NCI-H82 treated with DMSO at 0.1 percent for 48 hours (cell line): ENCODE results near the gene MOSMO.
A peak's percentile ranks its signal among the peaks of the same experiment; 100 is the strongest.
"Not testable (repeated sequence)": the region's sequence is repeated elsewhere in the genome, so short reads cannot be mapped to it uniquely, and the experiment has no call there.

Experiments
- DNase-seq: peaks from one replicate; lab custom pipeline; 2025; ENCODE audit not compliant: unreplicated experiment; lab: John Stamatoyannopoulos, UW

Gene MOSMO

DNA sequence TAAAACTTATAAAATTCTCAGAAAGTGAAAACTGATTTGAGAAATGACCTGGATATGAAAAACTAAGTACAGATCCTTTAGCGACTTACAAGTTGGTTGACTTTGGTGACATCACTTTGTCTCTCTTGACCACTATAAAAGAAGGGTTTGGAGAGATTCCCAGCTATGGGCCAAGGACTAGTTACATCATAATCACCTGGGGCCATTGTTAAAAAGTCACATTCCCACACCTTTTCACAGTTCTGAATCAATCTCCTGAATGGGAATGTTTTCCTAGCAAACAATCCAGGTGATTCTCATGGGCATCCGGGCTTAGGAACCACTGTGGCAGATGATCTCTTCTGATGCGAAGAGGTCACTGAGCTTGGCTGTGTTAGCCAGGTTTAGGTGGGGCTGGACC is 83.8 kb downstream of the MOSMO start:
- no peak for DNase-seq

DNA sequence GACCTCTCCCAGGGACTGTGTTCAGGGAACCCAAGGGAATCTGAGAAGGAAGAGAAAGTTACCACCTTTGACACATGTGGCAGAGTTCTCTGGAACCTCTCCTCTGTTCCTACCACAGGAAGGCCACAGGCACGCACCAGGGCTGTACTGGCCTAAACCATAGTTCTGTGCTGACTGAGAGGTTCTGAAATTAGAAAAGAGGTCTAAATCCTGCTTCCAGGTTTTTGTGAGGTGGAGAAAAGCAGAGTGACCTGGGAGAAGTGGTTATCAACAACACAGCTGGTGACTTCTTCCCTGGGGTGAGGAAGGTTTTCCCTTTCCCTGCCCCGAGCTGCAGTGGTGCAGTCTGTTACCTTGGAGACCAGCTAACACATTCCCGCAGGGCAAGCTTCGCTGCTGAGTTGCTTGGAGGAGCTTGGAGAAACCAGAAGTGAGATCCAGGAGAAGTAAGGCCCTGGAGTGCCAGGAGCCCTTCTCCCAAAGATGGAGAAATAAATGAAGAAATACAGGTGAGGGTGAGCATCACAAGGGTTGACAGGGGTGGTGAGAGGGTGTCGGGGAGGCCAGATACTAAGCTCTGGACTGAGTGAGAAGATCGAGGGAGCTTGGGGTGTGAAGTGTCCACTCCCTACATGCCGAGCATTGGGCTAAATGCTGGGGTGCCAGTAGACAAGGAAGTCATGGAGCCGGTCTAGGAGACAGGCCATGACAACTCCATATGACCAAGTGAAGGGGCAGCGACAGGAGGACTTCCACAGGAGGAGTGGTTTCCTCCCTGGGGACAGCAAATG is 84.4 kb downstream of the MOSMO start, which contains the start of gene VWA3A:
Gene VWA3A, plus strand, starts transcription at position 399 of the 791 bp plus-strand sequence. Its CDS starts 97 bp downstream, at position 496.
- DNase-seq = no peak

DNA sequence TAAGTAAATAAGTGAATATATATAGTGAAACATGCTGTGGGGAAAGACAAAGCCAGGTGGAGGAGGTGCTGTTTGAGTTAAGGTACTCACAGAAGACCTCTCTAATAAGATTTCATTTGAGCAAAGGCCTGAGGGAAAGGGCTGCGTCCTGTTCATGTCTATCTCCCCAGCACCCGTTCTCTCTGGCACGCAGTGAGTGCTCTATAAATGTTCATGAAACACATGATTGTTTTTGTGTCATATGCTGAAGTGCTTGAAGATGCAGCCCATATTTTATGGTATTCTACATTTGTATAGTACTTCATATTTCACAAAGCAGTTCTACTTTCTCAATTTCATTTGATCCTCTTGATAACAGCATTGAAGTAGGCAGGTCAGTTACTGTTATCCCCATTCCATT is 85.4 kb downstream of the MOSMO start:
- DNase-seq = no peak

DNA sequence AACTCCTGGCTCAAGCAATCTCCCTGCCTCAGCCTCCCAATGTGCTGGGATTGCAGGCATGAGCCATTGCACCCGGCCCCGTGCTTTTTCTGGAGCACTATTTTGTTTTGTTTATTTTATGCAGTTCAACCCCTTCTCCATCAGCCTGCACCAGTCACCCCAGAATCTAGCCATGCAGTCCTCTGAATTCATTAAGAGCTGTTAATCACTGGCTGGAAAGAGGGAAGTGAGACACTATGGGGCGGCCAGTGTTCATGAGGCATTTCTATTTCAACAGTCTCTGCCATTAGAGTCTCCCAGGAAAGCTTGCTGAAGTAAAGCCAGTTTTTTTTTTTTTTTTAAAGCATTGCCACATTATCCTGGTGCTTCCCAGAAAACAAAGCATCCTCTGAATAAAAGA is 86.1 kb downstream of the MOSMO start:
- DNase-seq = no peak

DNA sequence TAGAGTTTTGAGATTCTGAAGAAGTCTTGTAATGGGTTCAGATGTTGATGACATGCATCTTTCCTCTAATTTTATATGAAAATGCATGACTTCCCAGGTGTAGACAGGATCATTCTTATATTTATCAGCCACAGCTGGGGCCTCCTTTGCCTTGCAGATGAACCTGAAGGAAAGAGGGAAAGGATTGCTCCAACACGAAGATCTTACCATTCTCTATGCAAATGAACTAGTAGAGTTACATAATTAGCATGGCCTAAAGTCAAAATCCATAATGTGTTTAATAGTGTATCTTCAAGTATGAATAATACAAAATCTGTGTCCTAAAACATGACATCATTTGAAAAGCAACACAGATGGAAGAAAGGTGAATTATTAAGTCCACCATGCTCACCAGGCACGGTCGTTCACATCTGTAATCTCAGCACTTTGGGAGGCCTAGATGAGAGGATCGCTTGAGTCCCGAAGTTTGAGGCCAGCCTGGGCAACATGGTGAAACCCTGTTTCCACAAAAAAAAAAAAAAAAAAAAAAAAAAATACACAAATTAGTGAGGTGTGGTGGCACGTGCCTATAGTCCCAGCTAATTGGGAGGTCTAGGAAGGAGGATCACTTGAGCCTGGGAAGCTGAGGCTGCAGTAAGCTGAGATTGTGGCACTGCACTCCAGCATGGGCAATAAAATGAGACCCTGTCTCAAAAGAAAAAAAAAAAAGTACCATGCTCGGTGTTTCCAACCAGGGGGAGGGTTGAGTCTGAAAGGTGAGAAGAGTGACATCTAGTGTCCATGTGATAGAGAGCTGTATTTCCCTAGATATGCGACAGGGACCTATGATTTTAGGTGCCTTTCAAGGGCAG is 90.7 kb downstream of the MOSMO start:
- peak; percentile 30 for DNase-seq

DNA sequence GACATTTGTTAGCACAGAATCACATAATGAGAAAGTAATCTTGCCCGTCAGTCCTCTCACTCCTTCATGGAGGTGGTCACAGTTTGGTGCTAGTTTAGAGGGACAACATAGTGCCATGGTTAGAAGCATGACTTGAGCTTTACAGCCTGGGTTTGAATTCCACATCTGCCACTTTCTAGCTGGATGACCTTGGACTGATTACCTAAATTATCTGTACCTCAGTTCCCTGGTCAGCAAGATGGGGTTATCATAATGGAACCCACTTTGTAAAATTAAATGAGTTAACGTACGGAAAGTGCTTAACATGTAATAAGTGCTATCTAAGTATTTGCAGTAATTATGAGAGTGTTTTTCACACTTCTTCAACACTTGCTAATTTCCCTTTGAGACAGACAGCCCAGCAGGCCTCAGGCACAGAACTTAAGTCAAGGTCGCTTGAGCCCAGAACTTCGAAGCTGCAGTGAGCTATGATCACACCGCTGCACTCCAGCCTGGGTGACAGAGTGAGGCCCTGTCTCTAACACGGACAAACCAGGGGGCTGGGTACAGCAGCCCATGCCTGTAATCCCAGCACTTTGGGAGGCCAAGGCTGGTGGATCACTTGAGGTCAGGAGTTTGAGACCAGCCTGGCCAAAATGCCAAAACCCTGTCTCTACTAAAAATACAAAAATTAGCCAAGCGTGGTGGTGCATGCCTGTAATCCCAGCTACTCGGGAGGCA is 91.5 kb downstream of the MOSMO start:
- DNase-seq = no peak

DNA sequence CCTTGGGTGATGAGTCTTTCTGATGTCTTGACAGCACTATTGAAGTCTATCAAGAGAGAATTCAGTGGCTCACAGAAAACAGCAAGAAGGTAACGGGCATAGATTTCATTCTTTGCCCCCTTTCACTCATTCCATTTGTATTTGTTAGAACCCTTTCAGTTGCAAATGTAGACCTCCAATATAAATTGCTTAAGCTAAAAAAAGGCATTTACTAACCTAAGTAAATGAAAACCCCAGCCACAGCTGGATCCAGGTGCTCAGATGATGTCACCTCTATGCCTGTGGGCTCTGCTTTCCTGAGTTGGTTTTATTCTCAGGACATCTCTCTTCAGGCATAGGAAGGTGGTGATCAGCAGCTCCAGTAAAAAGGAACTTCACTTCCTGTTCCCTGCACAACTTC is 95.5 kb downstream of the MOSMO start:
- DNase-seq = no peak

DNA sequence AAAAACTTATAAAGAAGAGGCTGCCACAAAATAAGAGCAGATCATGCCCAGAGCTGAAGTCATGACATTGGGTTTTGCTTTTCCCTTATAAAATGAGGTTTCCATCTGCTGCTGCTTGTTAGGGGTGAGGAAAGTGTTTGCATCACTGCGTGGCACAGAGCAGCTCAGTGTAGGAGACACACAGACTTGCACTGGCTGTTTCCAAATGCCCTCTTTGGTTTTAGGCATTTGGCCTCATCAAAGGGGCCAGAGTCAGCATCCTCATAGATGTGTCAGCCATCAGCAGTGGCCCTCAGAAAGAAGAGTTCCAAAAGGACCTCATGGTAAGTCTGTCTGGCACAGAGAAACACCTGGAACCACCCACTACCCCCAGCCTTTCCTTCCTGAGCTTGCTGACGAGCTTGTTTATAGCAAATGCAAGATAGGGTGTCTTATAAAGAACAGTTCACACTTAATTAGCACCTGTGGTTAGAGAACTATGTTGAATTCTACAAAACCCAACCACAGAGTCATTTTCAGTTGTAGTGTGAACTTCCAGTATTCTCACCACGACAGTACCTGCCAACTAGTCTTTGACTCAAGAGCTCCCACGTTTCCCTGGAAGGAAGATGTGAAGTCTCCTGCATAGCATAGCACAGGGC is 101.5 kb downstream of the MOSMO start:
- no peak for DNase-seq

DNA sequence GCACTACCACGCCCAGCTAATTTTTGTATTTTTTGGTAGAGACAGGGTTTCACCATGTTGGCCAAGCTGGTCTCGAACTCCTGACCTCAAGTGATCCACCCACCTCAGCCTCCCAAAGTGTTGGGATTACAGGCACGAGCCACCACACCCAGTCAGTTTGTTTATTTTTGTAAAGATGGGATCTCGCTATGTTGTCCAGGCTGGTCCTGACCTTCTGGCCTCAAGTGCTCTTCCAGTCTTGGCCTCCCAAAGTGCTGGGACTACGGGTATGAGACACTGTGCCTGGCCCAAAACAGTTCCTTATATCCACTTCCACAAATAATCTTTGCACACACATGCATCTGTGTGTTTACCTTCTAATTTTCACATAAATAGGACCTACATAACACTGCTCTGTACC is 103.7 kb downstream of the MOSMO start:
- not testable (repeated sequence) for DNase-seq

DNA sequence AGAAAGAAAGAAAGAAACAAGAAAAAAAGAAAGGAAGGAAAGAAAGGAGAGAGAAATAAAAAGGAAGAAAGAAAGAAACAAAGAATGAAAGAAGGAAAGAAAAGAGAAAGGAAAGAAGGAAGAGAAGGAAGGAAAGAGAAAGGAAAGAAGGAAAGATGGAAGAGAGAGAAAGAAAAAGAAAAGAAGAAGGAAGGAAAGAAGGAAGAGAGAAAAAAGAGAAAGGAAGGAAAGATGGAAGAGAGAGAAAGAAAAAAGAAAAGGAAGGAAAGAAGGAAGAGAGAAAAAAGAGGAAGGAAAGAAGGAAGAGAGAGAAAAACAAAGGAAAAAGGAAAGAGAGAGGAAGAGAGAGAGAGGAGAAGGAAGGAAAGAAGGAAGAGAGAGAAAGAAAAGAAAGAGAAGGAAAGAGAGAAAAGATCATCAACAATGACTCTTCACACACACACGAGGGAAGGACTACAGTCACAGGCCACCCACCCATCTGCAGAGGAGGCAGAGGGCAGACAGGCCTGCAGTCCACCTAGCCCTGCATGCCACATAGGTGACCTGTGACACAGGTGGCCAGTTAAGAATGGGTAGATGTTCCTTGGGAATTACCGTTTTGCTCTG is 108.3 kb downstream of the MOSMO start:
- DNase-seq = no peak

DNA sequence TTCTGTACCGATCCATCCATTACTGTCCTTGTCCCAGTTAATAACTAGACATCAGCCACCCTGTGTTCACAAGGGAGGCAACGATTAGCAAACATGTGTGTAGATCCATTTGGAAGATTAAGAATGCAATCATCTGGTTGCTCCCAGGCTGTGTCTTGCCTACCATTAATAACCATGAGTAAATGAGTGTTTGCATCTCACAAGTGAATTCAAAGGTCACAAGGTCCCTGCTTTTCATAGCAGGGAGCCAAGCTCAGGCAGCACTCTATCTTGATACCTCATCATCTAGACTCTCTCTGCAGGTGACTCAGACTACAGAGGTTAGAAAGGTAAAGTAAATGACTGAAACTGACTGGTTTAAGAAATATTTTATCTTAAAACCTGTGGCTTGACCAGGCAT is 109.7 kb downstream of the MOSMO start:
- no peak for DNase-seq

DNA sequence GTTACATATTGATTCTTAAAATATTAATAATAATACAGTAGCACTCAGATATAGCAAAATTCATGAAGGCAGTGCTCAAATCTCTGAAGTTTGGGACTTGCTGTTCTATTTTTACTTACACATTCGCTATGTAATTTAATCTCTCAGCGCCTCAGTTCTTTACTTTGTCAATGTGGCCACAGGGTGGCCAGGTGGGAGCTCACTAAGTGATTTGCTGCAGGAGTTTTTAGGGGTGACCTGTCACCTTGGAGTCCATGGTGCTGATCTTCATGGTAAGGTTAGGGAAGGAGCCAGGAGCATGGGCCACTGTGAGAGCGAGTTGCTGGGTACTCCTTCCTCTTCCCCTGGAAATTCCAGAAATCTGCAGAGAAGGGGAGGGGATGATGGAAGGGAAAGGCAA is 112.5 kb downstream of the MOSMO start:
- no peak for DNase-seq

DNA sequence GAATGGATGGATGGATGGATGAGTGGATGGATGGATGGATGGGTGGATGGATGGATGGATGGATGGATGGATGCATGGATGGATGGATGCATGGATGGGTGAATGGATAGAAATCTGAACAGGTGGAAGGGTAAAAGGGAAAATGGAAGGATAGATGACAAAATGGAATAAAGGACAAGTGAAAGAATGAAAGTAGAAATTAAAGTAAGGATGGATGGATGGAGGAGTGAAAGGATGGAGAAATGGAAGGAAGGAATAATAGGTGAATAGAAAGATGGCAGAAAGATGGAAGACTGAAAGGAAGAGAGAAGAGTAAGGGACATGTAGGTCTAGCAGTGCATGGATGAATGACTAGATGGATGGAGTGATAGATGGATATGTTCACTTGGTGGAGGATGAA is 114.3 kb downstream of the MOSMO start:
- DNase-seq = no peak

DNA sequence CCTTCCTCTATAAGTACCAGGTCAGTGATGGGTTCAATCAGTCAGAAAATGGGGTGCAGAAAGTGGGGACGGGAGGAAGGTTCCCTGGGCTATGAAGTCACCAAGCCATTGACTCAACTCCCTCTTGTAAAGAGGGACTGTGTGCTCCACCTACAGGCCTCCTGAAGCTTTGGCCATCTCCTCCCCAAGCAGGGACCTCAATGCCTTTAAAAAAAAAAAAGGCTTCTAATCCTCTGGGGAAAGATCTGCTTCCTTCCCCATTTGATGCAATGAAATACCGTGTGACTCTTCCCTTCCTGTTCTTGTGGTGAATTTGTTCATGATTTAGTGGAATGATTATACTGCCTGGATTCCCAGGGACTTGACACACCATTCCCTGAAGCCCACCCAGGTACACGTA is 115.2 kb downstream of the MOSMO start:
- no peak for DNase-seq

DNA sequence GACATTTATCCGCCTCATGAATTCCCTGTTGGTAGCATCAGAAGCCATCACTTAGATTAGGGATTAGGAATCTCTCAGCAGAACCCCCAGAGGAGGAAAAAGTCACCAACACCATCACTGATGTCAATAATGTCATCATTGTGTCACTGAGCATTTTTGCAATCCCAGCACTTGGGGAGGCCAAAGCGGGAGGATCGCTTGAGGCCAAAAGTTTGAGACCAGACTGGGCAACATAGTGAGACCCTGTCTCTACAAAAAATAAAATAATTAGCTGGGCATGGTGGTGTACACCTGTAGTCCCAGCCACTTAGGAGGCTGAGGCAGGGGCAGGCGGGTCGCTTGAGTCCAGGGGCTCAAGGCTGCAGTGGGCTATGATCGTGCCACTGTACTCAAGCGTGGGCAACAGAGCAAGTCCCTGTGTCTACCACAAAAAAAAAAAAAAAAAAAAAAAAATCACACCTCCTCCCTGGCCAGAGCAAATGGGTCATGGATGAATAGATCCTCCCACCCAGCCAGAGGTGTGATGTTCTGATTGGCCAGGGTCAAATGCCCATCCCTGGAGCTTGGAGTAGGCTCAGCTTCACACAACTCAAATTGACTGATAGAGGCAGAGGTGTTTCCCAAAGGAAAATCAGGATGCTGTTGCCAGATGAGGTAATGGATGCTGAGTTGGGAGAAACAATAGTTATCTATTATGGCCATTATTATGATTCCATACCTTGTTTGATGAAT is 116.0 kb downstream of the MOSMO start:
- DNase-seq = no peak

DNA sequence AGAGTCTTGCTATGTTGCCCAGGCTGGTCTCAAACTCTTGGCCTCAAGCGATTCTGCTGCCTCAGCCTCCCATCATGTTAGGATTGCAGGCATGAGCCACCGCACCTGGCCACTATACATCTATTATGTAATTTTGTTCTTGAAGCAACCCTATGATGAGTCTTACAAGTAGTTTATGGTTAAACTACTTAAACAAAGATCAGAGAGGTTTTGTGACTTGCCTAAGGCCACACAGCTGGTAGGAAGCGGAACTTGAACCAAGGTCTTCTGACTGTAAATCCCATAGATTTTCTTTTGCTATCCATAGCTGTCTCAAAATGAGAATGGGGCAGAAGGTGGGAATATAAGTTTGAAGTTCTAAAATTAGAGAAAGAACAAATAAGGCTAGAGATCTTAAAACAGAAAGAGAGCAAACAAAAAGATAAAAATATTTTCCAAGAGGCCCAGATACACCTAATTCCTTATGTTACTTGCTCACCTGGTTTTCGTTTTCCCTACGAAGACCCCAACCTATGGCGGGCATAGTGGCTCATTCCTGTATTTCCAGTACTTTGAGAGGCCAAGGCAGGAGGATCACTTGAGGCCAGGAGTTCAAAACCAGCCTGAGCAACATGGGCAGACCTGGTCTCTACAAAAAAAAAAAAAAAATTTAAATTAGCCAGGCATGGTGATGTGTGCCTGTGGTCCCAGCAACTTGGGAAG is 116.8 kb downstream of the MOSMO start:
- no peak for DNase-seq

DNA sequence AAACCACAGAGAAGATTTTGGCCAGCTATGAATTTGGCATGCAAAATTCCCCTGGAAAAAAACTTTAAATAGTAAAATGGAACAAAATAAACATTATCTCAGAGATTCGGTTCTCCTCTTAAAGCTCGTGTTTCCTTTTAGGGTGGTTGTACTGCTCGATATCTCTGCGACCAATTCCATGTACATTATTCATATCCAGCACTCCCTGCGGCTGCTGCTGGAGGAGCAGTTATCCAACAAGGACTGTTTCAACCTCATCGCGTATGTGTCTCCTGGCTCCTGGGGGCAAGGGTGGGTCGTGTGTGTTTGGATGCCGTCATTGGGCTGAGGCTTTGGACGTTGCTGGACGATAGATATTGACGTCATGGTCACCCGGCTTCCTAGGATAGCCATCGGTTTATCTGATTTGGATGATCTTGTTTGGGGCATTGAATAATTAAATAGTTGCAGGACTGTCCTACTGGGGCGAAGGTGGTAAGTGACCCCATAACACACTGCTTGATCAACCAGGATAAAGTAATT is 118.2 kb downstream of the MOSMO start:
- DNase-seq = no peak

DNA sequence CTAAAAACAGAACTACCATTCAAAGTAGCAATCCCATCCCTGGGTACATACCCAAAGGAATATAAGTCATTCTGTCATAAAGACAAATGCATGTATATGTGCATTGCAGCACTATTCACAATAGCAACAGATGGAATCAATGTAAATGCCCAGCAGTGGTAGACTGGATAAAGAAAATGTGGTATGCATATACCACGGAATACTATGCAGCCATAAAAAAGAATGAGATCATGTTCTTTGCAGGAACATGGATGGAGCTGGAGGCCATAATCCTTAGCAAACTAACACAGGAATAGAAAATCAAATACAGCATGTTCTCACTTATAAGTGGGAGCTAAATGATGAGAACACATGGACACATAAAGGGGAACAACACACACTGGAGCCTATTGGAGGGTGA is 120.6 kb downstream of the MOSMO start:
- not testable (repeated sequence) for DNase-seq

DNA sequence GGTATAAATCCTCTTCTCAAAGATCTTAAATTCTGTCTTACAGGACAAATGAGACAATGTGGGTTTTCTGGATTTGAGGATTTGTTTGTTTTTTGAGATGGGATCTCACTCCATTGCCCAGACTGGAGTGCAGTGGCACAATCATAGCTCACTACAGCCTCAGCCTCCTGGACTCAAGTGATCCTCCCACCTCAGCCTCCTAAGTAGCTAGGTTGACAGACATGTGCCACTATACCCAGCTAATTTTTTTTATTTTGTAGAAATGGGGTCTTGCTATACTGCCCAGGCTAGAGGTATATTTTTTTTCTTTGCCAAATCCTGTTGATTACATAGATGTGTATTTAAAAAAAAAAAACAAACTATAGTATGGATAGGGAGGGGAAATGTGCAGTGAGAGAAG is 122.6 kb downstream of the MOSMO start:
- no peak for DNase-seq
